Neural progenitor cell (in vitro differentiated cells): ENCODE results near the gene PIF1. TPM values are rescaled to one million over a fixed set of nuclear protein-coding genes. Genes with fewer than 3 reads are reported as not detected.

Experiments used
- DNase-seq: peaks from one replicate; pipeline ENCODE4 v3.0.0-alpha.2; 2016; ENCODE audit warnings: low spot score
- H2AFZ ChIP-seq: fragments of 200-600 bp; sonication (generic); replicated peaks from 2 replicates; pipeline ENCODE4 v1.6.1; 2016; ENCODE audit warnings: antibody characterized with exemption
- H3F3A ChIP-seq: fragments of 200-600 bp; sonication (generic); 2 replicates; pipeline ENCODE4 v1.6.1; 2016; ENCODE audit warnings: antibody characterized with exemption, low read depth
- H3K27ac ChIP-seq: fragments of 200-600 bp; sonication (generic); 2 replicates; pipeline ENCODE4 v1.5.1; 2016; ENCODE audit warnings: mild to moderate bottlenecking
- H3K27me3 ChIP-seq: fragments of 200-600 bp; sonication (generic); 2 replicates; pipeline ENCODE4 v1.6.1; 2016; ENCODE audit warnings: mild to moderate bottlenecking, moderate library complexity
- H3K36me3 ChIP-seq: fragments of 200-600 bp; sonication (generic); 2 replicates; pipeline ENCODE4 v1.5.1; 2016
- H3K4me1 ChIP-seq: fragments of 200-600 bp; sonication (generic); 2 replicates; pipeline ENCODE4 v1.6.1; 2016; ENCODE audit warnings: mixed run types
- H3K4me2 ChIP-seq: fragments of 200-600 bp; sonication (generic); 2 replicates; pipeline ENCODE4 v1.6.1; 2016
- H3K4me3 ChIP-seq: fragments of 200-600 bp; sonication (generic); 2 replicates; pipeline ENCODE4 v1.5.1; 2016
- H3K79me2 ChIP-seq: fragments of 200-600 bp; sonication (generic); 2 replicates; pipeline ENCODE4 v1.6.1; 2016; ENCODE audit warnings: low read depth
- H3K9ac ChIP-seq: fragments of 200-600 bp; sonication (generic); 2 replicates; pipeline ENCODE4 v1.6.1; 2016
- H3K9me3 ChIP-seq: fragments of 200-600 bp; sonication (generic); 2 replicates; pipeline ENCODE4 v1.5.1; 2016; ENCODE audit warnings: low read depth
- H4K20me1 ChIP-seq: fragments of 200-600 bp; sonication (generic); 2 replicates; pipeline ENCODE4 v1.6.1; 2016; ENCODE audit warnings: low read depth
- H3K27ac Mint-ChIP-seq: 3 replicates; pipeline ENCODE4 v1.8.0; 2021; ENCODE audit warnings: mixed read lengths
- H3K27me3 Mint-ChIP-seq: 2 replicates; pipeline ENCODE4 v1.8.0; 2022; ENCODE audit warnings: low read depth, mild to moderate bottlenecking, inconsistent platforms, moderate library complexity, mixed read lengths; ENCODE audit not compliant: insufficient read depth
- H3K36me3 Mint-ChIP-seq: 3 replicates; pipeline ENCODE4 v1.8.0; 2021; ENCODE audit warnings: mixed read lengths
- H3K4me1 Mint-ChIP-seq: 3 replicates; pipeline ENCODE4 v1.8.0; 2021; ENCODE audit warnings: mixed read lengths
- H3K4me3 Mint-ChIP-seq: 3 replicates; pipeline ENCODE4 v1.8.0; 2021; ENCODE audit warnings: mild to moderate bottlenecking, moderate library complexity, mixed read lengths
- H3K9me3 Mint-ChIP-seq: 3 replicates; pipeline ENCODE4 v1.8.0; 2020; ENCODE audit warnings: mixed read lengths
- EZH2 ChIP-seq: fragments of 200-600 bp; sonication (generic); IDR thresholded peaks from 2 replicates; pipeline ENCODE4 v1.6.1; 2017; ENCODE audit warnings: antibody characterized with exemption, mild to moderate bottlenecking, moderate library complexity
- EZH2phosphoT487 ChIP-seq: fragments of 200-600 bp; sonication (generic); IDR thresholded peaks from 2 replicates; pipeline ENCODE4 v1.6.1; 2017; ENCODE audit warnings: antibody characterized with exemption
- total RNA-seq: library from RNA; depleted of rRNA; stranded (reverse); fragments of >200 nt; gene quantifications from 2 replicates; pipeline ENCODE4 v1.2.3, GENCODE V29; 2015; ENCODE audit warnings: low replicate concordance
- TF ChIP-seq, protein P1 (sequence below): fragments of 200-600 bp; sonication (generic); IDR thresholded peaks from 2 replicates; pipeline ENCODE4 v1.5.1; 2017; ENCODE audit warnings: antibody characterized with exemption, mild to moderate bottlenecking

Gene PIF1
- total RNA-seq, 1 donor from 2014 or later, result 50.8 TPM

GRCh38 chr15:64836023-64836536 lies 10.6 kb upstream of the PIF1 start:
- Histone ChIP-seq H3K79me2 (no peaks in the 10 kb centered on the region), H3K4me2 (no peak overlapping the region)

DNA sequence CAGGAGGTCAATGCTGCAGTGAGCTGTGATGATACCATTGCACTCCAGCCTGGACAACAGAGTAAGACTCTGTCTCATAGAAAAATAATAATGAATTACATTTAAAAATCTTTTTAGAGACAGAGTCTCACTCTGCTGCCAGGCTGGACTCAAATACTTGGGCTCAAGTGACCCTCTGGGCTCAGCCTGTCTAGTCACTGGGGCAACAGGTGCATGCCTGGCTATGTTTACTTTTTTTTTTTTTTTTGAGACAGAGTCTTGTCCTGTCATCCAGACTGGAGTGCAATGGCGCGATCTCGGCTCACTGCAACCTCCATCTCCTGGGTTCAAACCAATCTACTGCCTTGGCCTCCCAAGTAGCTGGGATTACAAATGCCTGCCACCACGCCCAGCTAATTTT lies 8.2 kb upstream of the PIF1 start:
- Mint-ChIP-seq H3K4me3 (no peak overlapping the region), H3K4me1 (peaks cover 19% of the 10 kb centered on the region), H3K9me3 (peaks cover 7% of the 10 kb centered on the region), H3K36me3 (peaks cover 9% of the 10 kb centered on the region), H3K27ac (no peak overlapping the region), H3K27me3 (peaks cover 9% of the 10 kb centered on the region)
- no peak for DNase-seq
- no peak overlapping the region for H3K4me2 ChIP-seq
- no peaks in the 10 kb centered on the region for H4K20me1 ChIP-seq
- no peaks in the 10 kb centered on the region for H3K36me3 ChIP-seq
- H3K79me2 ChIP-seq, result no peaks in the 10 kb centered on the region
- H3K27ac ChIP-seq, result no peak overlapping the region
- no peak for TF ChIP-seq EZH2phosphoT487
- no peak for TF ChIP-seq EZH2
- TF ChIP-seq, protein P1, sequence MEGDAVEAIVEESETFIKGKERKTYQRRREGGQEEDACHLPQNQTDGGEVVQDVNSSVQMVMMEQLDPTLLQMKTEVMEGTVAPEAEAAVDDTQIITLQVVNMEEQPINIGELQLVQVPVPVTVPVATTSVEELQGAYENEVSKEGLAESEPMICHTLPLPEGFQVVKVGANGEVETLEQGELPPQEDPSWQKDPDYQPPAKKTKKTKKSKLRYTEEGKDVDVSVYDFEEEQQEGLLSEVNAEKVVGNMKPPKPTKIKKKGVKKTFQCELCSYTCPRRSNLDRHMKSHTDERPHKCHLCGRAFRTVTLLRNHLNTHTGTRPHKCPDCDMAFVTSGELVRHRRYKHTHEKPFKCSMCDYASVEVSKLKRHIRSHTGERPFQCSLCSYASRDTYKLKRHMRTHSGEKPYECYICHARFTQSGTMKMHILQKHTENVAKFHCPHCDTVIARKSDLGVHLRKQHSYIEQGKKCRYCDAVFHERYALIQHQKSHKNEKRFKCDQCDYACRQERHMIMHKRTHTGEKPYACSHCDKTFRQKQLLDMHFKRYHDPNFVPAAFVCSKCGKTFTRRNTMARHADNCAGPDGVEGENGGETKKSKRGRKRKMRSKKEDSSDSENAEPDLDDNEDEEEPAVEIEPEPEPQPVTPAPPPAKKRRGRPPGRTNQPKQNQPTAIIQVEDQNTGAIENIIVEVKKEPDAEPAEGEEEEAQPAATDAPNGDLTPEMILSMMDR, result no peak
- H3K4me1 ChIP-seq, result no peaks in the 10 kb centered on the region
- no peak overlapping the region for H3K4me3 ChIP-seq
- H3K9ac ChIP-seq, result no peak overlapping the region
- H3K9me3 ChIP-seq, result no peaks in the 10 kb centered on the region
- H3K27me3 ChIP-seq, result no peaks in the 10 kb centered on the region
- H2AFZ ChIP-seq, result no peak overlapping the region
- H3F3A ChIP-seq, result peaks cover 9% of the 10 kb centered on the region

More at GRCh38 chr15:64836023-64836536, 10.6 kb upstream of the PIF1 start:
- Histone ChIP-seq H3K36me3 (no peaks in the 10 kb centered on the region), H3F3A (peaks cover 16% of the 10 kb centered on the region), H3K27me3 (no peaks in the 10 kb centered on the region), H4K20me1 (no peaks in the 10 kb centered on the region), H3K9me3 (no peaks in the 10 kb centered on the region), H3K27ac (no peak overlapping the region), H3K4me1 (peaks cover 8% of the 10 kb centered on the region), H3K4me3 (no peak overlapping the region), H2AFZ (peak overlapping the region; percentile 56), H3K9ac (no peak overlapping the region)
- Mint-ChIP-seq H3K9me3 (peaks cover 7% of the 10 kb centered on the region), H3K27ac (peak overlapping the region; percentile 4), H3K4me1 (peaks cover 23% of the 10 kb centered on the region), H3K27me3 (peaks cover 10% of the 10 kb centered on the region), H3K36me3 (peaks cover 9% of the 10 kb centered on the region), H3K4me3 (no peak overlapping the region)
- DNase-seq, result no peak
- TF ChIP-seq, protein P1, result peak; percentile 2
- no peak for TF ChIP-seq EZH2
- no peak for TF ChIP-seq EZH2phosphoT487

GRCh38 chr15:64828985-64829384 lies 3.5 kb upstream of the PIF1 start:
- TF ChIP-seq, protein P1, result no peak
- TF ChIP-seq EZH2, result no peak
- no peak for TF ChIP-seq EZH2phosphoT487
- Histone ChIP-seq H3K79me2 (peaks cover 10% of the 10 kb centered on the region), H3K4me3 (no peak overlapping the region), H3K4me1 (peaks cover 4% of the 10 kb centered on the region), H3K4me2 (no peak overlapping the region), H3K27me3 (peaks cover 9% of the 10 kb centered on the region), H3F3A (peaks cover 6% of the 10 kb centered on the region), H4K20me1 (peaks cover 4% of the 10 kb centered on the region), H2AFZ (no peak overlapping the region), H3K27ac (no peak overlapping the region), H3K36me3 (no peaks in the 10 kb centered on the region), H3K9me3 (no peaks in the 10 kb centered on the region), H3K9ac (no peak overlapping the region)
- H3K27ac Mint-ChIP-seq, result no peak overlapping the region
- H3K4me1 Mint-ChIP-seq, result peaks cover 19% of the 10 kb centered on the region
- no peaks in the 10 kb centered on the region for H3K36me3 Mint-ChIP-seq
- DNase-seq, result no peak
- no peak overlapping the region for H3K4me3 Mint-ChIP-seq
- no peaks in the 10 kb centered on the region for H3K9me3 Mint-ChIP-seq
- peaks cover 4% of the 10 kb centered on the region for H3K27me3 Mint-ChIP-seq
